ENCODE measurements around the gene SRRM2. TPM values are rescaled to one million over a fixed set of nuclear protein-coding genes. Genes with fewer than 3 reads are reported as not detected.
A peak's percentile ranks its signal among the peaks of the same experiment; 100 is the strongest.

Gene SRRM2
- total RNA-seq, 1 experiment from 2014 or later: 63.5 TPM

DNA sequence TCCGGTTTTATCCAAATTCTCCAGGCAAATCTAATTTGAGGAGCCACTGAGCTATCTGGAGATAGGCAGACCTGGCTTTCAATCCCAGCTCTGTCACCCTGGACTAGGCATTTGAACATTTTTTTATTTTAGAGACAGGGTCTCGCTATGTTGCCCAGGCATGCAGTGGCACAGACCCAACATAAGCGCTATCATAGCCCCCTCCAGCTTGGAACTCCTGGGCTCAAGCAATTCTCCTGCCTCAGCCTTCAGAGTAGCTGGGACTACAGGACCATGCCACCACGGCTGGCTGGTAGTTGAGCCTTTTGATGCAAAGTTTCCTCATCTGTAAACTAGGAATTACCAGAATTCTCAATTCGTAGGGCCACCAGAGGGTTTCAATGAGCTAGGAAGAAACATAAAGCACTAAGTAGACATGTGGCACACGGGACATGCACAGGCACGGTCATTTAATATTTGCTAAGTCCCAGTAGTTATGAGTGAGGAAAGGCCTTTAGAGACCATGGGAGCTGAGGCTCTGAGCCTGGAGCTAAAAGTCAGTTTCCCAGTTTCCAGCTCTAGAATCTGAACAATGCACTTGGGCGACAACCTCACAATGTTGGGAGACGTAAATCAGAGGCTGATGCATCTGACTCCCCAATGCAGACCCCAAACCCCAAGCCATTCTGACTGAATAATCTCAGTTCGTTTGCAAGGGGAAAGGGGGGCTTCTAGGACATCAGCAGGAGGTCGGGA, 23.5 kb downstream of the SRRM2 start:
- no peak for DNase-seq (ENCODE audit: low read depth)

DNA sequence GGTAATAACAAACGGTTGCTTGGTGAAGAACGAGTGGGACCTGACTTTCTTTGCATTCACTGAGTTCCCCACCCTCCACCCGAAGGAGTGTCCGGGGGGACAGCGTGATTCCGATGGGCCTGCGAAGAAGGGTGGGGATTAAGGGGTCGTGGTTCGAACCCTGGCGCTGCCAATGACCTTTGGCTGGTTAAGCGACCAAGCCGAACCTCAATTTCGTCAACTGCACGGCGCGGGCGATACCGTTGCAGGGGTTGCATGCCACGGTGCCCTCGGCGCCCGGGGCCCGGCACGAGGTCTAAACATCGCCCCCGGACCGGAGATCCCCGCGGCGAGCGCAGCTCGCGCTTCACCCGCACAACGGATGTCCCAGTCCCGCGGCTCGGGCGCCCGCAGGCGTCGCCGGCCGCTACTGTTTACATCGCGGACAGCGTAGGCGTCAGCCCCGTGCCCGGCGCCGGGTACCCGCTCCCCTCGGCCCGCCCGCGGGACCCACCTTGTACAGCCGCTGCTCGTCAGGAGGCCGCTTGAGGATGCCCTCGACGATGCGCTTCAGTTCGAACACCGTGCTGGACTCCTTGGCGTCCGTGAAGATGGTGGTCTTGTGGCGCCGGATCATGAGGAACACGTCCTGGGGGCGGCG, 24.2 kb downstream of the SRRM2 start:
- no peak for DNase-seq (ENCODE audit: low read depth)

GRCh38 chr16:2777231-2777902, 24.9 kb downstream of the SRRM2 start, which contains the start of gene ELOB:
TSS of gene ELOB (minus strand) at chr16:2777280. CDS start at chr16:2777239, 41 bp downstream.
- peak; percentile 61 for DNase-seq (ENCODE audit: low read depth)

- DNase-seq (ENCODE audit: low read depth): no peak
Measured at GRCh38 chr16:2777903-2778629, 25.6 kb downstream of the SRRM2 start.

DNA sequence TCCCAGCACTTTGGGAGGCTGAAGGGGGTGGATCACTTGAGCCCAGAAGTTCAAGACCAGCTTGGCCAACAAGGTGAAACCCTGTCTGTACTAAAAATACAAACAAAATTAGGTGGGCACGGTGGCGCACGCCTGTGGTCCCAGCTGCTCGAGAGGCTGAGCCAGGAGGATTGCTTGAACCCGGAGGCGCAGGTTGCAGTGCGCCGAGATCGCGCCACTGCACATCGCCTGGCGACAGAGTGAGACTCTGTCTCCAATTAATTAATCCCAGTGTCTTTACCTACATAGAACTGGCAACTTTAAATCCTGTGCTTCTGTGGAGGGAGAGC, 26.2 kb downstream of the SRRM2 start:
- DNase-seq (ENCODE audit: low read depth): no peak

DNA sequence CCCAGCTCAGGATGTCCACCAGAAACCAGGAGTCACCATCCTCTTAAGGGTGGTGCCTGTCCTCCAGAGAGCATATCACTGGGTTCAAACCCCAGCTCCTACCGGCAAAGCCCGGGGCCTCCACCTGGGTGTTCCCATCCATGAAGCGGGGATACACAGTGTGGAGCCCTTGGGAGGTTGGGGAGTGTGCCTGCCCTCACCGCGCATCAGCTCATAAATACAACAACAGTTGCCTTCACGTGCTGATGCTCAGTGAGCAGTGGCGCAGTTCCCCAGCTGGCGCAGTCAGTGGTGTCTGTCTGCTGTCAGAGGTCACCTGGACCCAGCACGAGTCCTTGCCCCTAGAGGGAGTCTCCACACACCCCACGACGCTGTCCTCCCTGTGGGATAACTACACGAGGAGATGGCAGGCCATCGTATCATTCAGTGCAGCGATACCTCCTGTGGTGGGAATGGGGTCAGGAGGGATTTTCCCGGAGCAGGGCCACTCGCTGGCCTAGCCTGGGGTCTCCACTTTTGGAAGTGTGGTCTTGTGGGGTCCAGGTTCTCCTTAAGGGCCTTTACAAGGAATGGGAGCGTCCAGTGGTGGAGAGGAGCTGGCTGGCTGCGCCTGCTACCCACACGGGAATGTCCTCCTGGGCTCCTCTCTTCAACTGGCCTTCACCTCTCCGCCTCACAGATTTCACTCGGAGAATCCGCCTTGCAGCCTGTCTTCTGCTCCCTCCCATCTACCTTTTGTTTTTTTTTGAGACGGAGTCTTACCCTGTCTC, 26.9 kb downstream of the SRRM2 start:
- DNase-seq (ENCODE audit: low read depth): no peak

GRCh38 chr16:2779978-2780898, 27.8 kb downstream of the SRRM2 start:
- DNase-seq (ENCODE audit: low read depth): no peak

- DNase-seq (ENCODE audit: low read depth): no peak
Measured at GRCh38 chr16:2782583-2783351, 30.3 kb downstream of the SRRM2 start.

DNA sequence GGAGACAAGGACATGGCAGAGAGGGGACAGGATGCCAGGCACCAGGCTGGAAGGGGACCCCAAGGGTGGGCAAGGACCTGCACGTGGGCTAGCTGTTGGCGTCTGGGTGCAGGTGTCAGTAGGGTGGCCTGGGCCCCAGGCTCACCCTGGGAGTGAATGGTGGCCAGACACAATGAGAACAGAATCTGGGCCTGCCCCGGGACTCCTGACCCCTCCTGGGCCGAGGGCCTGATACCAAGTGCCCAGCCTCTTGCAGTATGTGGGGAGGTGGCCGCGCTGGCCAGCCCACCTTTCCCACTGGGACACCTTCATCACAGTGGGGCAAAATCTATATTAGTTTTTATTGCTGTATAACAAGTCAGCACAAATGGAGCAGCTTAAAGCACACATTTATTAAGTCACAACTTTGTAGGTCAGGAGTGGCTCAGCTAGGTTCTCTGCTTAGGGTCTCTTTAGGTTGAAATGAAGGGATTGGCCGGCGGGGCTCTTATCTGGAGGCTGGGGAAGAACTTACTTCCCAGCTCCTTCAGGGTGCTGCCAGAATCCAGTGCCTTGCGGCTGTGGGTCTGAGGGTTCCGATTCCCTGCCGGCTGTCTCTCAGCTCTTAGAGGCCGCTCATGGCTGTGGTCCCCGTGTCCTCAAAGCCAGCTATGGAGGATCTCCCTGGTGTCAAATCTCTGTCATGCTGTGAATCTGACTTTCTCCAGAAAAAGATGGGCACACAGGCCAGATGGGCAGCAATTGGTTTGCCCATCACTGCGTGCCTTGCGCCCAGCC, 31.3 kb downstream of the SRRM2 start:
- DNase-seq (ENCODE audit: low read depth): no peak

- DNase-seq (ENCODE audit: low read depth): no peak
Measured at GRCh38 chr16:2784358-2785100, 32.1 kb downstream of the SRRM2 start.

DNA sequence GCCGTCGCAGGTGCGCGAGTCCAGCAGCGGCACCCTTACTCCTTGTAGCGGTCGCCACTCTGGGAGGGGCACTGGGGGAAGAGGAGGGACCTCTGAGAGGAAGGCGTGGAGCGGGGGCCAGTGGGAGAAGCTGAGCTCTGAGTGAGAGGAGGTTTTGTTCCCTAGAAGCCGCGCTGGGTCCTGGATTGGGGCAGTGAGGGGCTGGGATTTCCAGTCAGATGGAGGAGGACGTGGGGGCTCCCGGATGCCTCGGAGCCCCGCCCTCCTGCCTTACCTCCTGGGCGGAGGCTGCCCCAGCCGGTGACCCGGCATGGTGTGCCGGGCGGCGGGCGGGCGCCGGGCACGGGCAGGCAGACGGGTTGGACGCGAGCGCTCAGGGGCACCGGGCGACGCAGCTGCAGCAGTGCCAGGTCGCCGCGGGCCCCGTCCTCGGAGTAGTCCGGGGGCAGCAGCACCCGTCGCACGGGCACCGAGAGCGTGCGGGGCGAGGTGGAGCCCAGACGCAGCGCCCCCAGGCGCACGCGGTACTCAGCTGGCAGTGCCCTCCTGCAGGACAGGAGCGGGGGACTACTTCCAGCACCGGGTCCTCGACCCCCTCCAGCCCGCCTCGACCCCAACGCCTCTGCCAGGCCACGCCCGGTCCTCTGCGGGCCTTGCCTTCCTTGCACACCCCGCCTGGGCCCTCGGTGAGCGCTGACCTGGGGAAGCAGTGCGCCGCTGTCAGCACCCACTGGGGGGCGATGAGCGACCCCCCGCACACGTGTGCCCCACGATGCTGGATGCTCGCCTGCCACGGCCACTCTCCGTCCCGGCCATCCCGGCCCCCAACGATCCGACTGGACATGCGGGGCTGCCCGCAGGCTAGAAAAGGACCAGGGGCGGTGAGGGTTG, 32.9 kb downstream of the SRRM2 start:
- DNase-seq (ENCODE audit: low read depth): no peak

- no peak for DNase-seq (ENCODE audit: low read depth)
Measured at GRCh38 chr16:2786061-2786825, 33.8 kb downstream of the SRRM2 start.

DNA sequence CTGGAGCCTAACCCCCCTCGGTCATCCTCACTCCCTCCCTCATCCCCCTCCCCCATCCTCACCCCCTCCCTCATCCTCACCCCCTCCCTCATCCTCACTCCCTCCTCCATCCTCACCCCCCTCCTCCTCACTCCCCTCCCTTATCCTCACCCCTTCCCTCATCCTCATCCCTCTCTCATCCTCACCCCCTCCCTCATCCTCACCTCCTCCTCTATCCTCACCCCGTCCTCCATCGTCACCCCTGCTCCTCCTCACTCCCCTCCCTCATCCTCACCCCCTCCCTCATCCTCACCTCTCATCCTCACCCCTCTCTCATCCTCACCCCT, 34.4 kb downstream of the SRRM2 start:
- no peak for DNase-seq (ENCODE audit: low read depth)

DNA sequence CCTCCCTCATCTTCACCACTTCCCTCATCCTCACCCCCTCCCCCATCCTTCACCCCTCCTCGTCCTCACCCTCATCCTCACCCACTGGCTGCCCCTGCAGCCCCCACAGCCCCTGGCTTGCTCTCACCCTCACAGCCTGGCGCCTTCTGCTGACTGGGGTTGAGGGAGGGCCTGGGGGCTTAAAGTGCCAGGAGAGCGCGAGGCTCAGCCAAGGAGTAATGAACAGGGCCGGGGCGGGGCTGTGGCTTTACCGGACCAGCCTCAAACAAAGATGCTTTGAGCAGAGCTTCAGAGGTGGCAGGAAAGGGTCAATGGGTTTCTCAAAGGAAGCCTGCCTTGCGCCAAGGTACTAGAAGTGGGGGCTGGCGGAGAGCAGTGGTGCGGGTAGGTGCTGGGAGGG, 35.0 kb downstream of the SRRM2 start, which contains the start of gene PRSS33:
TSS of gene PRSS33 (minus strand) at position 155 of the 400 bp plus-strand sequence. CDS start 1,013 bp downstream, outside the sequence.
- no peak for DNase-seq (ENCODE audit: low read depth)

- DNase-seq (ENCODE audit: low read depth): no peak
Measured at GRCh38 chr16:2787961-2788360, 35.5 kb downstream of the SRRM2 start.

- no peak for DNase-seq (ENCODE audit: low read depth)
Measured at GRCh38 chr16:2790631-2791030, 38.2 kb downstream of the SRRM2 start.

Data from HT1080 (cell line).